Esophagus squamous epithelium (tissue), 5 donors: ENCODE measurements around the gene C19orf25. TPM values are rescaled to one million over a fixed set of nuclear protein-coding genes. Genes with fewer than 3 reads are reported as not detected.

Experiments
- DNase-seq: peaks from one replicate; lab custom pipeline; 2025; lab: John Stamatoyannopoulos, UW
- H3K27ac ChIP-seq, 4 donors: fragments of 200-600 bp; sonication (generic); one replicate each; pipeline ENCODE4 v1.5.1; 2016 to 2019; ENCODE audit warnings: mild to moderate bottlenecking in 1 of 4
- H3K27me3 ChIP-seq, 4 donors: fragments of 200-600 bp; sonication (generic); 1 replicate in 3 of 4; 2 replicates in 1 of 4; pipeline versions ENCODE4 v1.5.1 to v1.6.0; 2017 to 2021; ENCODE audit warnings: antibody characterized with exemption in 1 of 4
- H3K36me3 ChIP-seq, 3 donors: fragments of 200-600 bp; sonication (generic); one replicate each; pipeline ENCODE4 v1.5.1; 2016 to 2019
- H3K4me1 ChIP-seq, 3 donors: fragments of 200-600 bp; sonication (generic); one replicate each; pipeline ENCODE4 v1.5.1; 2017 to 2019
- H3K4me3 ChIP-seq, 4 donors: fragments of 200-600 bp; sonication (generic); 1 replicate in 3 of 4; 2 replicates in 1 of 4; pipeline ENCODE4 v1.5.1; 2016 to 2019; ENCODE audit warnings: mild to moderate bottlenecking in 2 of 4, moderate library complexity in 1 of 4
- H3K9me3 ChIP-seq, 3 donors: fragments of 200-600 bp; sonication (generic); one replicate each; pipeline ENCODE4 v1.5.1; 2016 to 2019
- CTCF ChIP-seq, 6 experiments: fragments of 450-650 bp in 4 of 6; fragments of 200-600 bp in 2 of 6; sonication (generic) in 2 of 6; IDR thresholded peaks; one replicate each; pipeline ENCODE4 v1.5.1; 2016 to 2019; ENCODE audit warnings: antibody characterized with exemption in 6 of 6, mild to moderate bottlenecking in 4 of 6, moderate library complexity in 4 of 6
- POLR2A ChIP-seq, 4 donors: fragments of 450-650 bp; IDR thresholded peaks; one replicate each; pipeline ENCODE4 v1.6.1; 2017; ENCODE audit warnings: antibody characterized with exemption in 4 of 4, mild to moderate bottlenecking in 4 of 4, moderate library complexity in 3 of 4
- WGBS, 2 donors: methylation state at CpG; one replicate each; pipeline ENCODE4 v1.1.5; 2018; 5-methylcytosine and 5-hydroxymethylcytosine counted together
- intact Hi-C: fragments of 100-400 bp; cut with DNase I; formaldehyde crosslinking; loops from one replicate; pipeline ENCODE4 v1.15.0; 2022
- total RNA-seq, 4 donors: library from RNA; depleted of rRNA; stranded (reverse); fragments of >200 nt; gene quantifications; one replicate each; pipeline ENCODE4 v1.1.0, GENCODE V29; 2016
- donor health status: DM: yes; HTN: yes; CAD: no.

C19orf25 gene
- total RNA-seq, 4 donors from 2014 or later: 17.8 to 24.5 (median 23.0) TPM

GRCh38 chr19:1525343-1525742 is 46.3 kb upstream of the C19orf25 start:
- TF ChIP-seq POLR2A (IDR thresholded peaks at IDR 0.05): no peak
- no peak for TF ChIP-seq CTCF (IDR thresholded peaks at IDR 0.05)
- Histone ChIP-seq H3K4me1 (peaks cover 0 to 33% (median 10%) of the 10 kb centered on the region in 3 donors), H3K4me3 (no peak overlapping the region), H3K27me3 (peaks cover 0 to 90% (median 12%) of the 10 kb centered on the region in 4 donors), H3K36me3 (no peaks in the 10 kb centered on the region), H3K9me3 (no peaks in the 10 kb centered on the region), H3K27ac (no peak overlapping the region)
- intact Hi-C loops: no loop called here
- no peak for DNase-seq
- 70 to 72% methylated on average over 6 to 11 of the region's 31 CpGs for WGBS, 2 donors

DNA sequence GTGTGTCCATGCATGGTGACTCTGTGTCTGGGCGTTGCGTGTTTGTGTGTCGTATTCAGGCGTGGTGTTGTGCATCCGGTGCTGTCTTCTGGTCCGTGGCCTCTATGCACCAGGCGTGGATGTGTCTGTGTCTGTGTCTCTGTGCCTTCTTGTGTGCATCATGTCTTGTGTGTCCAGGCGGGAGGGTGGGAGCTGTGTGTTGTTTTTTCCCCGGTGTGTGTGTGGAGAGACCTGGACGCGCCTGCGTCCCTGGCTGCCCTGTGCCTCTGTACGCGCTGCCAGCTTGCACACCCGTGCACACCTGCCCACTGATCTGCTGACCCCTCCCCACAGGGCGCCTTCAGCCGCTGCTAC is 45.9 kb upstream of the C19orf25 start:
- 46 to 49% methylated on average over 10 to 11 of the region's 17 CpGs for WGBS, 2 donors
- intact Hi-C loops: no loop called here
- Histone ChIP-seq H3K4me1 (peaks cover 0 to 33% (median 10%) of the 10 kb centered on the region in 3 donors), H3K36me3 (no peaks in the 10 kb centered on the region), H3K27me3 (peaks cover 0 to 90% (median 12%) of the 10 kb centered on the region in 4 donors), H3K9me3 (no peaks in the 10 kb centered on the region), H3K27ac (no peak overlapping the region), H3K4me3 (no peak overlapping the region)
- DNase-seq: no peak
- no peak for TF ChIP-seq CTCF (IDR thresholded peaks at IDR 0.05)

- H3K36me3 ChIP-seq: no peaks in the 10 kb centered on the region
- H3K27me3 ChIP-seq: peaks cover 0 to 86% (median 12%) of the 10 kb centered on the region in 4 donors
Observed at GRCh38 chr19:1524287-1524971, 45.4 kb upstream of the C19orf25 start.

DNA sequence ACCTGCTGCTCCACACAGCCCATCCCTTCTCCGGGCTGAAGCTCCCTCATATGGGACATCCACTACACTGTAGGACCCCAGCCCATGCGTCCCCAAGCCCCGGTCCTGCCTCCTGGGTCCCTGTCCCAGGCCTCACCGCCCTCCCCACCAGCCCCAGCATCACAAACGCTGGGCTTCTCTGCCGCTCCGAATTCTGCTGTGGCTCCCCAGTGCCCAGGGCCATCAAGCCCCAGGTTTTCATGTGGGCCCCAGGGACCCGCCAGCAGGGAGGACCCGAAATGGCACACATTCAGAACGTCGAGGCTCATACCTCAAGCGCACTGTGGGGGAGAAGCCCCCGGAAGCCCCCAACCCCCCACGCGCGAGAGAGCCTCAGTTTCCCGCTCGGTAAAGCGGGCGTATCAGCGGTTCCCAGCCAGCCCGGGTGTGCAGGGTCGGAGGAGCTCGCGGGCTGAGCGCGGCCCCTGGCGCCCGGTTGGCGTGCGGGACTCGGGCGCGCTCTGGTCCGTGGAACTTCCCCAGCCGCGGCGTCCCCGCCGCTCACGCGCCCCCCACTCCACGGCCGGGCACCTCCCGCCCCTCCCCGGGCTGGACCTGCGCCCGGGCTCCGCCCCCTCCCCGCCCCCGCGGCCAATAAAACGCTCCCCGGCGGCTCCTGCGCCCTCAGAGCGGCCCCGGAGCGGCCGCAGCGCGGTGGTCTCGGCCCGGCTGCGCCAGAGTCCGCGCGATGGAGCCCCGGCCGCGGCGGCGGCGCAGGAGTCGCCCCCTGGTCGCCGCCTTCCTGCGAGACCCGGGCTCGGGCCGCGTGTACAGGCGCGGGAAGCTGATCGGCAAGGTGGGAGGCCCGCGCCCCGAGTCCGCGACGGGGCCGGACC is 44.6 kb upstream of the C19orf25 start, which contains the start of gene PLK5:
Gene PLK5 (plus strand): TSS at position 666 of the 875 bp plus-strand sequence. CDS start 2,920 bp downstream, outside the sequence.
- Histone ChIP-seq H3K27me3 (peaks cover 0 to 79% (median 12%) of the 10 kb centered on the region in 4 donors), H3K27ac (peak within 1 kb of the TSS in 1 of 4 donors; percentile 39), H3K4me3 (peak within 1 kb of the TSS; percentile 9 to 57 (median 32)), H3K36me3 (no peaks in the 10 kb centered on the region), H3K9me3 (no peaks in the 10 kb centered on the region), H3K4me1 (peaks cover 0 to 33% (median 10%) of the 10 kb centered on the region in 3 donors)
- TF ChIP-seq POLR2A (IDR thresholded peaks at IDR 0.05): no peak
- no peak for TF ChIP-seq CTCF (IDR thresholded peaks at IDR 0.05)
- DNase-seq: no peak
- WGBS, 2 donors: 28 to 83% methylated on average over 2 to 3 of the region's 92 CpGs
- intact Hi-C loops: no loop called here

More at GRCh38 chr19:1524287-1524971, 45.4 kb upstream of the C19orf25 start:
- Histone ChIP-seq H3K27ac (no peak overlapping the region), H3K4me1 (peaks cover 0 to 33% (median 10%) of the 10 kb centered on the region in 3 donors), H3K9me3 (no peaks in the 10 kb centered on the region), H3K4me3 (peak overlapping the region; percentile 9 to 57 (median 32))
- intact Hi-C loops: no loop called here
- TF ChIP-seq CTCF (IDR thresholded peaks at IDR 0.05): no peak
- no peak for TF ChIP-seq POLR2A (IDR thresholded peaks at IDR 0.05)
- no peak for DNase-seq
- WGBS, 2 donors: 23 to 31% methylated on average over 3 to 8 of the region's 49 CpGs
